H1 (cell line): ENCODE data around the gene DCTN3. TPM values are rescaled to one million over a fixed set of nuclear protein-coding genes. Genes with fewer than 3 reads are reported as not detected.

ENCODE experiments used
- CTCF ChIA-PET: fragments of 300-600 bp; sonication (Branson Sonifier 250); formaldehyde crosslinking; loops from one replicate; lab custom pipeline; 2021; ENCODE audit not compliant: partially characterized antibody; lab: Charles Lee
- POLR2A ChIA-PET: fragments of 300-600 bp; sonication (Branson Sonifier 250); formaldehyde crosslinking; loops from one replicate; lab custom pipeline; 2021; ENCODE audit warnings: inconsistent platforms; ENCODE audit not compliant: partially characterized antibody; lab: Charles Lee
- DNase-seq, 2 experiments: peaks; one replicate each; pipeline versions ENCODE4 v3.0.0 to v3.0.0-alpha.2; 2010 to 2022; ENCODE audit warnings: low spot score in 2 of 2, low read depth in 1 of 2, mixed read lengths in 1 of 2
- FAIRE-seq: peaks from 2 replicates; lab custom pipeline; 2011; peaks lifted over from hg19 to GRCh38; lab: Jason Lieb, UNC
- H2AFZ ChIP-seq: 2 replicates; pipeline ENCODE4 v1.8.1; 2012; ENCODE audit warnings: low read length, inconsistent platforms
- H2AK5ac ChIP-seq: 2 replicates; pipeline ENCODE4 v1.6.1; 2013; ENCODE audit warnings: low read depth, low read length
- H2BK120ac ChIP-seq: replicated peaks from 2 replicates; pipeline ENCODE3; 2013; ENCODE audit warnings: low read depth, low read length, inconsistent platforms
- H2BK12ac ChIP-seq: 2 replicates; pipeline ENCODE4 v1.6.1; 2013; ENCODE audit warnings: low read depth, low read length
- H2BK15ac ChIP-seq: 2 replicates; pipeline ENCODE4 v1.6.1; 2013; ENCODE audit warnings: low read length
- H2BK20ac ChIP-seq: 2 replicates; pipeline ENCODE4 v1.6.1; 2013; ENCODE audit warnings: low read length
- H2BK5ac ChIP-seq: 2 replicates; pipeline ENCODE4 v1.6.1; 2013; ENCODE audit warnings: low read depth, low read length
- H3K14ac ChIP-seq: 2 replicates; pipeline ENCODE4 v1.6.1; 2013; ENCODE audit warnings: inconsistent platforms; ENCODE audit not compliant: insufficient read length
- H3K18ac ChIP-seq: 2 replicates; pipeline ENCODE4 v1.6.1; 2013; ENCODE audit warnings: low read length; ENCODE audit errors: extremely low read depth
- H3K23ac ChIP-seq: 2 replicates; pipeline ENCODE4 v1.6.1; 2013; ENCODE audit warnings: inconsistent platforms; ENCODE audit not compliant: insufficient read length
- H3K23me2 ChIP-seq: 2 replicates; pipeline ENCODE4 v1.6.1; 2013; ENCODE audit warnings: low read depth, low read length
- H3K27ac ChIP-seq: 2 replicates; pipeline ENCODE4 v1.6.1; 2011; ENCODE audit warnings: low read depth, low read length, inconsistent platforms
- H3K27me3 ChIP-seq, 4 experiments: replicated peaks in 1 of 4; 1 replicate in 1 of 4; 2 replicates in 3 of 4; pipeline versions ENCODE4 v1.6.1 to v1.8.1; 2011 to 2013; ENCODE audit warnings: low read length in 3 of 4, mild to moderate bottlenecking in 3 of 4, inconsistent platforms in 2 of 4, mixed read lengths in 2 of 4, moderate library complexity in 1 of 4; ENCODE audit not compliant: control insufficient read depth in 3 of 4, insufficient read depth in 3 of 4; ENCODE audit errors: extremely low read depth in 1 of 4
- H3K36me3 ChIP-seq, 4 experiments: 2 replicates each; pipeline versions ENCODE4 v1.6.1 to v1.8.1; 2011 to 2013; ENCODE audit warnings: mild to moderate bottlenecking in 4 of 4, low read length in 3 of 4, moderate library complexity in 2 of 4, control low read depth in 1 of 4, inconsistent platforms in 1 of 4; ENCODE audit not compliant: insufficient read depth in 4 of 4, control insufficient read depth in 2 of 4
- H3K4ac ChIP-seq: replicated peaks from 2 replicates; pipeline ENCODE3; 2013; ENCODE audit warnings: low read length, low read depth, mixed read lengths, inconsistent platforms; ENCODE audit not compliant: insufficient read length
- H3K4me1 ChIP-seq, 4 experiments: replicated peaks in 1 of 4; 1 replicate in 1 of 4; 2 replicates in 3 of 4; pipeline versions ENCODE4 v1.6.1 to v1.8.1; 2011 to 2013; ENCODE audit warnings: low read length in 3 of 4, inconsistent platforms in 2 of 4, mixed read lengths in 1 of 4; ENCODE audit not compliant: insufficient read depth in 4 of 4, control insufficient read depth in 3 of 4
- H3K4me2 ChIP-seq, 2 experiments: 2 replicates each; pipeline versions ENCODE4 v1.6.1 to v1.8.1; 2011 to 2013; ENCODE audit warnings: low read depth in 2 of 2, low read length in 2 of 2, control low read depth in 1 of 2, inconsistent platforms in 1 of 2, mild to moderate bottlenecking in 1 of 2; ENCODE audit not compliant: insufficient read depth in 1 of 2
- H3K4me3 ChIP-seq, 4 experiments: fragments of 200-600, 300-600 bp in 1 of 4; sonication (generic), shearing (Covaris generic), sonication (Bioruptor Twin) in 1 of 4; 2 replicates each; pipeline versions ENCODE4 v1.5.1 to v1.8.1; 2011 to 2016; ENCODE audit warnings: low read length in 4 of 4, low read depth in 3 of 4, control low read depth in 2 of 4, inconsistent platforms in 2 of 4, mild to moderate bottlenecking in 2 of 4, mixed read lengths in 1 of 4, moderate library complexity in 1 of 4; ENCODE audit not compliant: insufficient read depth in 2 of 4; ENCODE audit errors: extremely low read depth in 1 of 4
- H3K56ac ChIP-seq: replicated peaks from 2 replicates; pipeline ENCODE3; 2013; ENCODE audit warnings: low read depth, mild to moderate bottlenecking, mixed read lengths, low read length, inconsistent platforms; ENCODE audit not compliant: insufficient read length
- H3K79me1 ChIP-seq: 2 replicates; pipeline ENCODE4 v1.6.1; 2013; ENCODE audit warnings: low read depth, low read length, control low read depth
- H3K79me2 ChIP-seq, 2 experiments: 2 replicates each; pipeline versions ENCODE4 v1.6.1 to v1.8.1; 2012 to 2013; ENCODE audit warnings: low read length in 2 of 2, mild to moderate bottlenecking in 2 of 2, inconsistent platforms in 1 of 2; ENCODE audit not compliant: insufficient read depth in 2 of 2, control insufficient read depth in 1 of 2
- H3K9ac ChIP-seq, 4 experiments: replicated peaks in 1 of 4; 1 replicate in 1 of 4; 2 replicates in 3 of 4; pipeline versions ENCODE4 v1.6.1 to v1.8.1; 2011 to 2013; ENCODE audit warnings: low read depth in 3 of 4, low read length in 3 of 4, control low read depth in 2 of 4, mild to moderate bottlenecking in 2 of 4, moderate library complexity in 2 of 4, inconsistent platforms in 1 of 4; ENCODE audit errors: extremely low read depth in 1 of 4
- H3K9me3 ChIP-seq, 2 experiments: 2 replicates each; pipeline versions ENCODE4 v1.6.1 to v1.8.1; 2012 to 2013; ENCODE audit warnings: mild to moderate bottlenecking in 2 of 2, moderate library complexity in 2 of 2, control low read depth in 1 of 2, inconsistent platforms in 1 of 2, low read depth in 1 of 2, low read length in 1 of 2, mixed read lengths in 1 of 2; ENCODE audit not compliant: insufficient read depth in 2 of 2
- H4K20me1 ChIP-seq, 2 experiments: replicated peaks in 1 of 2; 2 replicates each; pipeline versions ENCODE3 to v1.8.1; 2011 to 2013; ENCODE audit warnings: inconsistent platforms in 2 of 2, low read length in 2 of 2, mild to moderate bottlenecking in 1 of 2; ENCODE audit not compliant: insufficient read depth in 2 of 2, control insufficient read depth in 1 of 2
- H4K5ac ChIP-seq: 2 replicates; pipeline ENCODE4 v1.6.1; 2013; ENCODE audit warnings: low read length, low read depth, mixed read lengths, inconsistent platforms; ENCODE audit not compliant: insufficient read length
- H4K8ac ChIP-seq: 2 replicates; pipeline ENCODE4 v1.8.0; 2013; ENCODE audit warnings: mild to moderate bottlenecking, moderate library complexity, low read length, inconsistent platforms; ENCODE audit not compliant: insufficient read depth; ENCODE audit errors: extremely low read depth
- H4K91ac ChIP-seq: replicated peaks from 2 replicates; pipeline ENCODE3; 2013; ENCODE audit warnings: low read length, mixed read lengths, inconsistent platforms; ENCODE audit not compliant: insufficient read length
- CEBPB ChIP-seq: IDR thresholded peaks from 2 replicates; pipeline ENCODE4 v1.6.1; 2012; ENCODE audit warnings: low read depth, low read length
- CREB1 ChIP-seq: IDR thresholded peaks from 2 replicates; pipeline ENCODE4 v1.6.1; 2012; ENCODE audit warnings: inconsistent platforms
- SP4 ChIP-seq: IDR thresholded peaks from 2 replicates; pipeline ENCODE4 v1.6.1; 2012; ENCODE audit warnings: low read length, inconsistent platforms
- SUZ12 ChIP-seq: fragments of 200-600 bp; sonication (generic); IDR thresholded peaks from 2 replicates; pipeline ENCODE4 v1.6.1; 2012; ENCODE audit warnings: mild to moderate bottlenecking, inconsistent platforms, low read length, moderate library complexity, mixed read lengths
- ZNF274 ChIP-seq: IDR thresholded peaks from 2 replicates; pipeline ENCODE4 v1.7.0; 2012; ENCODE audit warnings: low read length, borderline replicate concordance; ENCODE audit errors: extremely low read depth
- WGBS, 2 experiments: shearing (Covaris generic) in 1 of 2; methylation state at CpG; one replicate each; pipeline versions ENCODE4 v1.1.6 to v1.1.7; 2013 to 2015; ENCODE audit warnings: low lambda C conversion rate in 2 of 2, mixed read lengths in 2 of 2, inconsistent platforms in 1 of 2, low coverage in 1 of 2, missing lambda C conversion rate in 1 of 2; ENCODE audit not compliant: insufficient replicate concordance in 2 of 2, insufficient coverage in 1 of 2, insufficient read length in 1 of 2; ENCODE audit errors: extremely low coverage in 1 of 2, missing lambda C conversion rate in 1 of 2; 5-methylcytosine and 5-hydroxymethylcytosine counted together
- polyA plus RNA-seq, 7 experiments: library from polyadenylated mRNA; depleted of rRNA in 3 of 7; stranded (reverse) in 5 of 7; unstranded in 2 of 7; fragments of >200 nt in 5 of 7; fragments of 200-250 nt in 2 of 7; gene quantifications; 1 replicate in 5 of 7; 2 replicates in 1 of 7; 4 replicates in 1 of 7; pipeline versions ENCODE4 v1.2.1 to v1.2.3, GENCODE V29; 2011 to 2013; ENCODE audit warnings: missing spikeins in 2 of 7, mixed read lengths in 2 of 7
- total RNA-seq: library from RNA; stranded (reverse); fragmentation: NEBNext Ultra II Directional; extraction: Animal tissue kit (Norgen Biotek cat#: 25700); gene quantifications from 2 replicates; pipeline ENCODE4 v1.2.1, GENCODE V29; 2021
- TF ChIP-seq, protein P1 (sequence below): IDR thresholded peaks from 2 replicates; pipeline ENCODE4 v1.6.1; 2012; ENCODE audit warnings: inconsistent platforms

Gene DCTN3
- total and polyA plus RNA-seq, 2 of the 8 experiments (the other 6 are each of a cell fraction or from before 2014, with no cell fraction given): 25.6 to 39.2 TPM

DNA sequence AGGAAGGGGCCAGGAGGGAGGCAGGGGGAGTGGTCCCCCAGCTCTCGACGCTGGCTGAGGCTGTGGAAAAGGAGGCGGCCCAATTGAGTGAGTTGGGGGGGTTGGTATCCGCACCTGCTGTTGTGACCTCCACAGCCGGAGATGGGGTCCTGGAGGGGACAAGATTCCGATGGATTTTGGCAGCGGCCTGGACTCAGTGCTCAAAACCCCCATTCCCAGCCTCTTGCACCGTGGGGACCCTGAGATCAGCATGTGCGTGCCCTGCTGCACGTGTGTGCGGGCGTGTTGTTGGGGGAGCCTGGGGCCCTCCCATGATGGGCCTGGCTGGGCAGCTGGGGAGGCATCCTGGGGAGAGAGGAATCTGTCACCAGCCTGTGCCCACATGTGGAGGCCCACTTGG is 45.7 kb downstream of the DCTN3 start:
- no peak overlapping the region for H2AK5ac ChIP-seq
- no peak overlapping the region for H3K23ac ChIP-seq
- H4K5ac ChIP-seq: no peak overlapping the region
- DNase-seq (no peak), FAIRE-seq (no peak)
- TF ChIP-seq ZNF274 (no peak), SUZ12 (no peak), CREB1 (no peak), CEBPB (no peak), SP4 (no peak)
- TF ChIP-seq, protein P1, sequence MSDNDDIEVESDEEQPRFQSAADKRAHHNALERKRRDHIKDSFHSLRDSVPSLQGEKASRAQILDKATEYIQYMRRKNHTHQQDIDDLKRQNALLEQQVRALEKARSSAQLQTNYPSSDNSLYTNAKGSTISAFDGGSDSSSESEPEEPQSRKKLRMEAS: no peak
- H2AFZ ChIP-seq: no peak overlapping the region
- no peaks in the 10 kb centered on the region for H3K79me1 ChIP-seq
- H3K9ac ChIP-seq: no peak overlapping the region
- CTCF ChIA-PET: interaction anchor here (0.9 to 13.8 kb wide), 11 partner anchors 10 to 180 kb away, joined by 3 to 241 read pairs (median 8); partner anchors contain the start of gene CNTFR
- POLR2A ChIA-PET: no interaction called here
- no peak overlapping the region for H4K8ac ChIP-seq
- no peaks in the 10 kb centered on the region for H3K36me3 ChIP-seq
- H3K23me2 ChIP-seq: peaks cover 19% of the 10 kb centered on the region; the same call in 1 of the 2 replicates
- 90% methylated on average over 10 of the region's 12 CpGs; no CpG with 5 or more reads in 1 of the 2 experiments for WGBS, 2 experiments
- H2BK12ac ChIP-seq: peak overlapping the region; percentile 53; the same call in 1 of the 2 replicates
- no peak overlapping the region for H3K4ac ChIP-seq
- H3K79me2 ChIP-seq: no peaks in the 10 kb centered on the region
- H3K4me1 ChIP-seq: peaks cover 7 to 48% (median 25%) of the 10 kb centered on the region in 4 experiments
- no peak overlapping the region for H3K4me3 ChIP-seq
- no peak overlapping the region for H2BK5ac ChIP-seq
- H3K14ac ChIP-seq: no peak overlapping the region
- H3K4me2 ChIP-seq: no peak overlapping the region
- H4K20me1 ChIP-seq: peaks cover 0 to 5% of the 10 kb centered on the region in 2 experiments
- H4K91ac ChIP-seq: no peak overlapping the region
- H3K56ac ChIP-seq: no peak overlapping the region
- no peak overlapping the region for H2BK120ac ChIP-seq
- H3K18ac ChIP-seq: no peak overlapping the region
- H3K9me3 ChIP-seq: no peaks in the 10 kb centered on the region
- H3K27ac ChIP-seq: no peak overlapping the region
- H2BK20ac ChIP-seq: 0 out of 2 replicates have a peak overlapping the region, but pooled peaks have one; percentile 32
- peaks cover 15 to 46% (median 38%) of the 10 kb centered on the region in 4 experiments for H3K27me3 ChIP-seq
- H2BK15ac ChIP-seq: no peak overlapping the region
